ENCODE data around the gene NPIPB2. TPM values are rescaled to one million over a fixed set of nuclear protein-coding genes. Genes with fewer than 3 reads are reported as not detected.

Gene NPIPB2
- total and polyA plus RNA-seq, 2 of the 8 experiments (the other 6 are each of a cell fraction or from before 2014, with no cell fraction given) = 7.5 to 8.3 TPM

DNA sequence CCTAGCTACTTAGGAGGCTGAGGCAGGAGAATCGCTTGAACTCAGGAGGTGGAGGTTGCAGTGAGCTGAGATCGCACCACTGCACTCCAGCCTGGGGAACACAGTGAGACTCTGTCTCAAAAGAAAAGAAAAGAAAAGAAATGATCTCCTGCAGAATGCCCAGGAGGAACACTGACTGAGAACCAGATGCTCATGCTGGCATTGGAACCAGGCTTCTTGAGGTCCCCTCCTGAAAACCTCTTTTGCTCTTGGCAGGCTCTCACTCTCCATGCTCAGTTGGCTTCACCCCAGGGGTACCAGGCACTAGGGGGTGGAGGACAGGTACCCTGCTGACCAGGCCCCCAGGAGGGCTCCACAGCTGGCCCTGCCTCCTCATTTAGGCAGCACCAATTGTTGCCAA is 14.7 kb upstream of the NPIPB2 start:
- no peaks in the 10 kb centered on the region for H3K79me1 ChIP-seq (ENCODE audit: low read depth, low read length)
- no peak overlapping the region for H3K9ac ChIP-seq (replicated peaks in 1 of 4; ENCODE audit: extremely low read depth in 1 of 4, low read depth in 3 of 4, low read length in 3 of 4)
- no peak overlapping the region for H2BK5ac ChIP-seq (ENCODE audit: low read depth, low read length)
- H3K36me3 ChIP-seq (ENCODE audit: control insufficient read depth in 2 of 4, insufficient read depth in 4 of 4, low read length in 3 of 4) = no peaks in the 10 kb centered on the region
- no peaks in the 10 kb centered on the region for H4K20me1 ChIP-seq (replicated peaks in 1 of 2; ENCODE audit: control insufficient read depth in 1 of 2, insufficient read depth in 2 of 2, low read length in 2 of 2)
- 88% methylated on average over 2 of the region's 2 CpGs; no CpG with 5 or more reads in 1 of the 2 experiments for WGBS, 2 experiments (ENCODE audit: extremely low coverage in 1 of 2, insufficient coverage in 1 of 2, insufficient read length in 1 of 2, insufficient replicate concordance in 2 of 2, low coverage in 1 of 2, low lambda C conversion rate in 2 of 2, missing lambda C conversion rate in 1 of 2)
- no peak overlapping the region for H3K23ac ChIP-seq (ENCODE audit: insufficient read length)
- H2BK20ac ChIP-seq (ENCODE audit: low read length) = no peak overlapping the region
- H2BK15ac ChIP-seq (ENCODE audit: low read length) = no peak overlapping the region
- H3K27ac ChIP-seq (ENCODE audit: low read depth, low read length) = no peak overlapping the region
- H2BK12ac ChIP-seq (ENCODE audit: low read depth, low read length) = no peak overlapping the region
- no peaks in the 10 kb centered on the region for H3K9me3 ChIP-seq (ENCODE audit: insufficient read depth in 2 of 2, low read depth in 1 of 2, low read length in 1 of 2)
- no peak for FAIRE-seq
- no peak overlapping the region for H2BK120ac ChIP-seq (replicated peaks; ENCODE audit: low read depth, low read length)
- H4K91ac ChIP-seq (replicated peaks; ENCODE audit: insufficient read length, low read length) = no peak overlapping the region
- H3K23me2 ChIP-seq (ENCODE audit: low read depth, low read length) = no peaks in the 10 kb centered on the region
- no peak overlapping the region for H3K56ac ChIP-seq (replicated peaks; ENCODE audit: insufficient read length, low read depth, low read length)
- H2AK5ac ChIP-seq (ENCODE audit: low read depth, low read length) = no peak overlapping the region
- no peak for DNase-seq (ENCODE audit: low read depth in 1 of 2, low spot score in 2 of 2)
- no peak overlapping the region for H3K4me3 ChIP-seq (ENCODE audit: extremely low read depth in 1 of 4, insufficient read depth in 2 of 4, low read depth in 3 of 4, low read length in 4 of 4)
- no peak overlapping the region for H3K4ac ChIP-seq (replicated peaks; ENCODE audit: insufficient read length, low read depth, low read length)
- H3K4me1 ChIP-seq (replicated peaks in 1 of 4; ENCODE audit: control insufficient read depth in 3 of 4, insufficient read depth in 4 of 4, low read length in 3 of 4) = no peaks in the 10 kb centered on the region
- ChIA-PET POLR2A (ENCODE audit: partially characterized antibody) (no interaction called here), CTCF (ENCODE audit: partially characterized antibody) (interaction anchor here (1.5 kb wide), 1 partner anchor 111 kb away, joined by 4 read pairs; no protein-coding TSS in a partner anchor)
- H2AFZ ChIP-seq (ENCODE audit: low read length) = no peak overlapping the region
- H3K4me2 ChIP-seq (ENCODE audit: insufficient read depth in 1 of 2, low read depth in 2 of 2, low read length in 2 of 2) = no peak overlapping the region
- no peak overlapping the region for H4K8ac ChIP-seq (ENCODE audit: extremely low read depth, insufficient read depth, low read length)
- no peaks in the 10 kb centered on the region for H3K79me2 ChIP-seq (ENCODE audit: control insufficient read depth in 1 of 2, insufficient read depth in 2 of 2, low read length in 2 of 2)
- no peak overlapping the region for H3K18ac ChIP-seq (ENCODE audit: extremely low read depth, low read length)
- no peaks in the 10 kb centered on the region for H3K27me3 ChIP-seq (replicated peaks in 1 of 4; ENCODE audit: control insufficient read depth in 3 of 4, extremely low read depth in 1 of 4, insufficient read depth in 3 of 4, low read length in 3 of 4)
- H4K5ac ChIP-seq (ENCODE audit: insufficient read length, low read depth, low read length) = no peak overlapping the region
- no peak overlapping the region for H3K14ac ChIP-seq (ENCODE audit: insufficient read length)
- no peak for TF ChIP-seq KDM4A (IDR thresholded peaks at IDR 0.05; ENCODE audit: low read depth, low read length, severe bottlenecking)
- TF ChIP-seq POU5F1 (IDR thresholded peaks at IDR 0.05; ENCODE audit: low read depth, low read length) = no peak
- TF ChIP-seq ASH2L (IDR thresholded peaks at IDR 0.05; ENCODE audit: low read length) = no peak
- TF ChIP-seq CHD1 (IDR thresholded peaks at IDR 0.05; ENCODE audit: low read depth, low read length) = no peak
- no peak for TF ChIP-seq TAF7 (optimal IDR thresholded peaks at IDR 0.05; ENCODE audit: borderline replicate concordance, low read depth, low read length)
- no peak for TF ChIP-seq EZH2 (IDR thresholded peaks at IDR 0.05; ENCODE audit: low read depth, low read length, severe bottlenecking)
- no peak for TF ChIP-seq RXRA (IDR thresholded peaks at IDR 0.05; ENCODE audit: insufficient read depth, low read depth, low read length)
- no peak for TF ChIP-seq GABPA (IDR thresholded peaks at IDR 0.05; ENCODE audit: borderline replicate concordance, insufficient read depth, low read length)
- no peak for TF ChIP-seq HDAC2 (IDR thresholded peaks at IDR 0.05; ENCODE audit: borderline replicate concordance in 1 of 2, low read depth in 2 of 2, low read length in 2 of 2)
- TF ChIP-seq SUZ12 (IDR thresholded peaks at IDR 0.05; ENCODE audit: low read length) = no peak
- no peak for TF ChIP-seq BACH1 (IDR thresholded peaks at IDR 0.05; ENCODE audit: low read length)
- TF ChIP-seq, protein P1, sequence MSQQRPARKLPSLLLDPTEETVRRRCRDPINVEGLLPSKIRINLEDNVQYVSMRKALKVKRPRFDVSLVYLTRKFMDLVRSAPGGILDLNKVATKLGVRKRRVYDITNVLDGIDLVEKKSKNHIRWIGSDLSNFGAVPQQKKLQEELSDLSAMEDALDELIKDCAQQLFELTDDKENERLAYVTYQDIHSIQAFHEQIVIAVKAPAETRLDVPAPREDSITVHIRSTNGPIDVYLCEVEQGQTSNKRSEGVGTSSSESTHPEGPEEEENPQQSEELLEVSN (IDR thresholded peaks at IDR 0.05) = no peak
- no peak for TF ChIP-seq SIRT6 (IDR thresholded peaks at IDR 0.05; ENCODE audit: low read length)

Data from H1 (cell line).